B cell (primary cell): ENCODE results near the gene ANLN. TPM values are rescaled to one million over a fixed set of nuclear protein-coding genes. Genes with fewer than 3 reads are reported as not detected.

Source experiments
- ATAC-seq: fragments of 200-7000 bp; cut with Tn5 transposase; one replicate; pipeline ENCODE4 v1.10.0; 2021; ENCODE audit warnings: low read depth, mild to moderate bottlenecking, moderate number of reproducible peaks, moderate library complexity
- CTCF ChIA-PET: fragments of 350-600 bp; sonication (Branson Sonifier 250); formaldehyde crosslinking; loops from one replicate; lab custom pipeline; 2021; ENCODE audit warnings: antibody characterized with exemption, inconsistent platforms; lab: Charles Lee
- POLR2A ChIA-PET: fragments of 350-600 bp; sonication (Branson Sonifier 250); formaldehyde crosslinking; loops from one replicate; lab custom pipeline; 2021; ENCODE audit warnings: antibody characterized with exemption; lab: Charles Lee
- DNase-seq: peaks from one replicate; pipeline ENCODE4 v3.0.0; 2013
- H2AFZ ChIP-seq: 2 replicates; pipeline ENCODE4 v1.6.1; 2012; ENCODE audit warnings: mild to moderate bottlenecking, low read depth, low read length; ENCODE audit not compliant: insufficient read depth, poor library complexity, severe bottlenecking
- H3K27ac ChIP-seq, 2 donors: 1 replicate in 1 of 2; 2 replicates in 1 of 2; pipeline ENCODE4 v1.5.1; 2012 to 2013; ENCODE audit warnings: low read length in 2 of 2, mild to moderate bottlenecking in 2 of 2, moderate library complexity in 1 of 2
- H3K27me3 ChIP-seq, 4 experiments: fragments of 200-600 bp in 1 of 4; sonication (generic) in 1 of 4; replicated peaks in 1 of 4; 1 replicate in 2 of 4; 2 replicates in 2 of 4; pipeline versions ENCODE4 v1.6.1 to v1.7.0; 2013 to 2016; ENCODE audit warnings: low read length in 3 of 4, mild to moderate bottlenecking in 2 of 4, mixed read lengths in 1 of 4, moderate library complexity in 1 of 4; ENCODE audit not compliant: insufficient read depth in 4 of 4, control insufficient read depth in 3 of 4; ENCODE audit errors: control extremely low read depth in 1 of 4
- H3K36me3 ChIP-seq, 2 experiments: replicated peaks in 1 of 2; 1 replicate in 1 of 2; 2 replicates in 1 of 2; pipeline versions ENCODE4 v1.6.1 to v1.7.1; 2013; ENCODE audit warnings: low read length in 1 of 2; ENCODE audit not compliant: insufficient read depth in 2 of 2, control insufficient read depth in 1 of 2; ENCODE audit errors: control extremely low read depth in 1 of 2, extremely low read depth in 1 of 2
- H3K4me1 ChIP-seq, 2 donors: fragments of 200-600 bp in 1 of 2; sonication (generic) in 1 of 2; 1 replicate in 1 of 2; 2 replicates in 1 of 2; pipeline versions ENCODE4 v1.5.1 to v1.6.1; 2013 to 2017; ENCODE audit warnings: low read length in 2 of 2; ENCODE audit not compliant: control insufficient read depth in 2 of 2, insufficient read depth in 2 of 2
- H3K4me2 ChIP-seq: replicated peaks from 2 replicates; pipeline ENCODE3; 2012; ENCODE audit warnings: mild to moderate bottlenecking, low read depth, low read length; ENCODE audit not compliant: poor library complexity, severe bottlenecking
- H3K4me3 ChIP-seq, 5 experiments: fragments of 200-600 bp in 1 of 5; sonication (generic) in 1 of 5; 1 replicate in 3 of 5; 2 replicates in 2 of 5; pipeline versions ENCODE4 v1.5.1 to v1.7.0; 2011 to 2016; ENCODE audit warnings: low read length in 4 of 5, mild to moderate bottlenecking in 4 of 5, low read depth in 2 of 5, control low read depth in 1 of 5, moderate library complexity in 1 of 5; ENCODE audit not compliant: insufficient read depth in 1 of 5; ENCODE audit errors: control extremely low read depth in 1 of 5, extremely low read depth in 1 of 5
- H3K79me2 ChIP-seq: fragments of 200-600 bp; sonication (generic); one replicate; pipeline ENCODE4 v1.6.0; 2016; ENCODE audit warnings: low read length; ENCODE audit not compliant: control insufficient read depth, insufficient read depth
- H3K9ac ChIP-seq: fragments of 200-600 bp; sonication (generic); 2 replicates; pipeline ENCODE4 v1.6.1; 2017; ENCODE audit warnings: mild to moderate bottlenecking, low read length, moderate library complexity
- H3K9me3 ChIP-seq, 3 donors: one replicate each; pipeline versions ENCODE4 v1.6.1 to v1.7.1; 2013; ENCODE audit warnings: low read length in 2 of 3; ENCODE audit not compliant: control insufficient read depth in 2 of 3, insufficient read depth in 1 of 3; ENCODE audit errors: control extremely low read depth in 1 of 3
- H4K20me1 ChIP-seq: 2 replicates; pipeline ENCODE4 v1.6.0; 2012; ENCODE audit warnings: mild to moderate bottlenecking, low read length; ENCODE audit not compliant: insufficient read depth, control insufficient read depth, poor library complexity, severe bottlenecking
- H3K27ac Mint-ChIP-seq: one replicate; pipeline ENCODE4 v1.8.0; 2021; ENCODE audit warnings: mixed read lengths
- H3K27me3 Mint-ChIP-seq: one replicate; pipeline ENCODE4 v1.8.0; 2021; ENCODE audit warnings: mixed read lengths
- H3K4me1 Mint-ChIP-seq: one replicate; pipeline ENCODE4 v1.8.0; 2021; ENCODE audit warnings: mixed read lengths
- H3K4me3 Mint-ChIP-seq: one replicate; pipeline ENCODE4 v1.8.0; 2021; ENCODE audit warnings: mixed read lengths
- H3K9me3 Mint-ChIP-seq: one replicate; pipeline ENCODE4 v1.8.0; 2022; ENCODE audit warnings: mixed read lengths; ENCODE audit not compliant: insufficient read depth
- EZH2 ChIP-seq: IDR thresholded peaks from 2 replicates; pipeline ENCODE4 v1.6.1; 2012; ENCODE audit warnings: borderline replicate concordance, low read depth, mild to moderate bottlenecking, moderate library complexity, low read length; ENCODE audit not compliant: insufficient read depth, poor library complexity, severe bottlenecking
- WGBS: methylation state at CpG from one replicate; pipeline ENCODE4 v1.1.5; 2013; ENCODE audit warnings: missing lambda C conversion rate; ENCODE audit not compliant: insufficient coverage; 5-methylcytosine and 5-hydroxymethylcytosine counted together
- intact Hi-C: fragments of 100-400 bp; cut with micrococcal nuclease; formaldehyde crosslinking; loops from one replicate; pipeline ENCODE4 v1.10.0; 2022
- polyA plus RNA-seq: library from polyadenylated mRNA; depleted of rRNA; stranded (reverse); fragments of >200 nt; gene quantifications from 2 replicates; pipeline ENCODE4 v1.2.3, GENCODE V29; 2012
- total RNA-seq, 2 donors: library from RNA; stranded (reverse); fragments of 120-200 nt in 1 of 2; gene quantifications; 1 replicate in 1 of 2; 2 replicates in 1 of 2; pipeline versions ENCODE4 v1.2.3 to v1.2.4, GENCODE V29; 2013 to 2022
- TF ChIP-seq, protein P1 (sequence below): fragments of 200-600 bp; IDR thresholded peaks from one replicate; pipeline ENCODE4 v1.8.0; 2022; ENCODE audit warnings: antibody characterized with exemption, mild to moderate bottlenecking

The ANLN gene
- total and polyA plus RNA-seq, 2 donors (not counting 1 experiment from before 2014, with no cell fraction given), result 0.19 to 0.32 TPM

DNA sequence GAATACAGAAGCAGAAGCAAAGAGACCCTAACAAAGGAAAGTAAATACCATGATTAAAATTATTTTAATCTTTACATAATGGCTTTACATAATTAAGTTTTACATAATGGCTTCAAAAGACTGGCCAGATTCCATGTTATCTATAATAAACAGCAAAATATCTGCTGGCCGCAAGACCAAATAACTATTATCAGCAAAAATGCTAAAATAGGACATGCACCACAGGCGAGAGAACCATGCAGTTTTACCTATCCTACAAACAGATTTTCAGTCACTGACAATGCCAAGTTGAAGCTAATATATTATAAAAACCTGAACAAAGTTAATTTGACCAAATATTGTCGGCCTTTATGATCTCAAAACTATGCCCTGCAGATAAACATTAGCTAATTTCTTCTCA is 34.2 kb upstream of the ANLN start:
- Histone ChIP-seq H2AFZ (no peak overlapping the region), H3K4me3 (no peak overlapping the region), H3K79me2 (no peaks in the 10 kb centered on the region), H4K20me1 (no peaks in the 10 kb centered on the region), H3K9ac (no peak overlapping the region), H3K27ac (no peak overlapping the region), H3K4me2 (no peak overlapping the region), H3K9me3 (no peaks in the 10 kb centered on the region), H3K36me3 (no peaks in the 10 kb centered on the region), H3K4me1 (no peaks in the 10 kb centered on the region), H3K27me3 (no peaks in the 10 kb centered on the region)
- POLR2A ChIA-PET, result no interaction called here
- Mint-ChIP-seq H3K27me3 (peaks cover 3% of the 10 kb centered on the region), H3K9me3 (no peaks in the 10 kb centered on the region), H3K4me3 (no peak overlapping the region), H3K27ac (no peak overlapping the region), H3K4me1 (no peaks in the 10 kb centered on the region)
- DNase-seq, result no peak
- intact Hi-C loops, result no loop called here
- no peak for TF ChIP-seq EZH2
- TF ChIP-seq, protein P1, sequence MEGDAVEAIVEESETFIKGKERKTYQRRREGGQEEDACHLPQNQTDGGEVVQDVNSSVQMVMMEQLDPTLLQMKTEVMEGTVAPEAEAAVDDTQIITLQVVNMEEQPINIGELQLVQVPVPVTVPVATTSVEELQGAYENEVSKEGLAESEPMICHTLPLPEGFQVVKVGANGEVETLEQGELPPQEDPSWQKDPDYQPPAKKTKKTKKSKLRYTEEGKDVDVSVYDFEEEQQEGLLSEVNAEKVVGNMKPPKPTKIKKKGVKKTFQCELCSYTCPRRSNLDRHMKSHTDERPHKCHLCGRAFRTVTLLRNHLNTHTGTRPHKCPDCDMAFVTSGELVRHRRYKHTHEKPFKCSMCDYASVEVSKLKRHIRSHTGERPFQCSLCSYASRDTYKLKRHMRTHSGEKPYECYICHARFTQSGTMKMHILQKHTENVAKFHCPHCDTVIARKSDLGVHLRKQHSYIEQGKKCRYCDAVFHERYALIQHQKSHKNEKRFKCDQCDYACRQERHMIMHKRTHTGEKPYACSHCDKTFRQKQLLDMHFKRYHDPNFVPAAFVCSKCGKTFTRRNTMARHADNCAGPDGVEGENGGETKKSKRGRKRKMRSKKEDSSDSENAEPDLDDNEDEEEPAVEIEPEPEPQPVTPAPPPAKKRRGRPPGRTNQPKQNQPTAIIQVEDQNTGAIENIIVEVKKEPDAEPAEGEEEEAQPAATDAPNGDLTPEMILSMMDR, result no peak
- 100% methylated on average over 1 of the region's 3 CpGs for WGBS
- CTCF ChIA-PET, result no interaction called here
- no peak for ATAC-seq

GRCh38 chr7:36357054-36357453 is 32.6 kb upstream of the ANLN start:
- intact Hi-C loops, result no loop called here
- Histone ChIP-seq H3K79me2 (no peaks in the 10 kb centered on the region), H4K20me1 (no peaks in the 10 kb centered on the region), H3K9ac (no peak overlapping the region), H3K27me3 (no peaks in the 10 kb centered on the region), H3K4me2 (no peak overlapping the region), H3K4me1 (no peaks in the 10 kb centered on the region), H3K36me3 (no peaks in the 10 kb centered on the region), H3K9me3 (no peaks in the 10 kb centered on the region), H3K4me3 (no peak overlapping the region), H3K27ac (no peak overlapping the region), H2AFZ (no peak overlapping the region)
- Mint-ChIP-seq H3K27ac (no peak overlapping the region), H3K9me3 (no peaks in the 10 kb centered on the region), H3K4me1 (no peaks in the 10 kb centered on the region), H3K4me3 (no peak overlapping the region), H3K27me3 (peaks cover 3% of the 10 kb centered on the region)
- no peak for ATAC-seq
- DNase-seq, result no peak
- ChIA-PET CTCF (interaction anchor here (1.2 kb wide), 1 partner anchor 10 kb away, joined by 4 read pairs; a partner anchor contains a TSS), POLR2A (no interaction called here)
- WGBS, result no CpG with 5 or more reads among the region's 3 CpGs
- TF ChIP-seq, protein P1, result no peak
- no peak for TF ChIP-seq EZH2
